ENCODE measurements around the gene PLAC1. TPM values are rescaled to one million over a fixed set of nuclear protein-coding genes. Genes with fewer than 3 reads are reported as not detected.

PLAC1 gene
- total RNA-seq, 4 donors from 2014 or later = not detected

DNA sequence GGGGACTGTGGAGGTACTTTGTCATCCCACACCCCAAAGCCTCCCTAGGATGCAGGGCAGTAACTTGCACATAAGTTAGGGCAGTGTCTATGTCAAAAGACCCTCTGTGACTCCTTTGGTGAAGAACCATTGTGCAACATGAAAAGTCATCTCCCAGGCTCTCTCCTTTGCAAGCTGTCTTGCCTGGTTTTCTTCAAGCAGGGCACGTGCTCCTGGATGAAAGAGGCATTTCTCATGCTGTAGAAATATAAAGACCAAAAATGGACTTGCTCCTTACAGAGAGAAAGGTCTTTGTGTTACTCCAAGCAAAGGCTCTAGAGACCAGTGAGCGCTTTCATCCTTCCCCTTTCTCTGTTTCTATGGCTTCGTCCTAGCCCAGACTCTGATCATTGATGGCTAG lies 44.9 kb downstream of the PLAC1 start:
- Histone ChIP-seq H3K9me3 (no peaks in the 10 kb centered on the region), H3K27ac (no peak overlapping the region), H3K4me1 (no peaks in the 10 kb centered on the region), H3K36me3 (no peaks in the 10 kb centered on the region), H3K4me3 (no peak overlapping the region), H3K27me3 (no peaks in the 10 kb centered on the region)
- 66% methylated on average over 3 of the region's 3 CpGs for WGBS
- TF ChIP-seq POLR2A (IDR thresholded peaks at IDR 0.05) = no peak
- TF ChIP-seq EP300 (IDR thresholded peaks at IDR 0.05) = no peak
- TF ChIP-seq, protein P1, sequence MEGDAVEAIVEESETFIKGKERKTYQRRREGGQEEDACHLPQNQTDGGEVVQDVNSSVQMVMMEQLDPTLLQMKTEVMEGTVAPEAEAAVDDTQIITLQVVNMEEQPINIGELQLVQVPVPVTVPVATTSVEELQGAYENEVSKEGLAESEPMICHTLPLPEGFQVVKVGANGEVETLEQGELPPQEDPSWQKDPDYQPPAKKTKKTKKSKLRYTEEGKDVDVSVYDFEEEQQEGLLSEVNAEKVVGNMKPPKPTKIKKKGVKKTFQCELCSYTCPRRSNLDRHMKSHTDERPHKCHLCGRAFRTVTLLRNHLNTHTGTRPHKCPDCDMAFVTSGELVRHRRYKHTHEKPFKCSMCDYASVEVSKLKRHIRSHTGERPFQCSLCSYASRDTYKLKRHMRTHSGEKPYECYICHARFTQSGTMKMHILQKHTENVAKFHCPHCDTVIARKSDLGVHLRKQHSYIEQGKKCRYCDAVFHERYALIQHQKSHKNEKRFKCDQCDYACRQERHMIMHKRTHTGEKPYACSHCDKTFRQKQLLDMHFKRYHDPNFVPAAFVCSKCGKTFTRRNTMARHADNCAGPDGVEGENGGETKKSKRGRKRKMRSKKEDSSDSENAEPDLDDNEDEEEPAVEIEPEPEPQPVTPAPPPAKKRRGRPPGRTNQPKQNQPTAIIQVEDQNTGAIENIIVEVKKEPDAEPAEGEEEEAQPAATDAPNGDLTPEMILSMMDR (IDR thresholded peaks at IDR 0.05) = no peak
- DNase-seq (ENCODE audit: low spot score in 2 of 2) = no peak

DNA sequence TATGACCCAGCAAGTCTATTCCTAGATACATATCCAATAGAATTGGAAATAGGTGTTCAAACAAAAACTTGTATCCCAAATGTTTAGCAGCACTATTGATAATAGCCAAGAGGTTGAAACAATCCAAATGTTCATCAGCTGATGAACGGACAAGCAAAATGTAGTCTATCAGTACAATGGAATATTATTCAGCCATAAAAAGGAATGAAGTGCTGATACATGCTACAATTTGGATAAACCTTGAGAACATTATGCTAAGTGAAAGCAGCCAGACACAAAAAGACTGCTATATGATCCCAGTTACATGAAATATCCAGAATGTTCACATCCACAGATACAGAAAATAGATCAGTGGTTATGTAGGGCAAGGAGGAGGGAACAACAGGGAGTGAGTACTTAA lies 50.1 kb downstream of the PLAC1 start:
- no peaks in the 10 kb centered on the region for H3K9me3 ChIP-seq
- H3K27me3 ChIP-seq = no peaks in the 10 kb centered on the region
- DNase-seq (ENCODE audit: low spot score in 2 of 2) = no peak
- H3K27ac ChIP-seq = no peak overlapping the region
- WGBS = 74% methylated on average over 1 of the region's 1 CpG
- H3K4me3 ChIP-seq = no peak overlapping the region
- TF ChIP-seq, protein P1 (IDR thresholded peaks at IDR 0.05) = no peak
- no peak for TF ChIP-seq EP300 (IDR thresholded peaks at IDR 0.05)
- TF ChIP-seq POLR2AphosphoS5 (IDR thresholded peaks at IDR 0.05) = no peak
- TF ChIP-seq POLR2A (IDR thresholded peaks at IDR 0.05) = no peak
- no peaks in the 10 kb centered on the region for H3K36me3 ChIP-seq
- H3K4me1 ChIP-seq = peaks cover 5% of the 10 kb centered on the region

DNA sequence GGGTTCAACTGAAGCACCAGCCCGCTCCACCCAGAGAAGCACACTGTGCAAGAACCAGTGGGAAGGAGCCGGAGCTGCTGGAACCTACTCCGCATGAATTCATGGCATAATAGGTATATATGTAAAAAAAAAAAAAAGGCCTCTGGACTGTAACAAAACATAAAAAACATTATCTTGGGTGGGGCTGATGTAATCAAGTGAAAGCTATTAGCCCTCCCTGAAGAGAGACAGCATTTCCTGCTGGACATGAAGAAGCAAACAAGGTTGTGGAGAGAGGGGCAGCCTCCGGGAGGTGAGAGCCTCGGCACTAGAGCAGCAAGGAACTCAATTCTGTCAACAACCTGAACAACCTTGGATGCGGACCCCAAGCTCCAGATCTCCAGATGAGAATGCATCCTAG lies 50.7 kb downstream of the PLAC1 start:
- Histone ChIP-seq H3K9me3 (no peaks in the 10 kb centered on the region), H3K4me1 (peaks cover 5% of the 10 kb centered on the region), H3K36me3 (no peaks in the 10 kb centered on the region), H3K27me3 (no peaks in the 10 kb centered on the region), H3K27ac (no peak overlapping the region), H3K4me3 (no peak overlapping the region)
- TF ChIP-seq EP300 (IDR thresholded peaks at IDR 0.05) (no peak), POLR2A (IDR thresholded peaks at IDR 0.05) (no peak), POLR2AphosphoS5 (IDR thresholded peaks at IDR 0.05) (no peak)
- TF ChIP-seq, protein P1 (IDR thresholded peaks at IDR 0.05) = no peak
- WGBS = 87% methylated on average over 6 of the region's 6 CpGs
- no peak for DNase-seq (ENCODE audit: low spot score in 2 of 2)

GRCh38 chrX:134604701-134605311 lies 53.5 kb downstream of the PLAC1 start:
- Histone ChIP-seq H3K4me1 (peaks cover 5% of the 10 kb centered on the region), H3K4me3 (no peak overlapping the region), H3K27me3 (no peaks in the 10 kb centered on the region), H3K9me3 (no peaks in the 10 kb centered on the region), H3K36me3 (no peaks in the 10 kb centered on the region), H3K27ac (no peak overlapping the region)
- DNase-seq (ENCODE audit: low spot score in 2 of 2) = no peak
- TF ChIP-seq EP300 (IDR thresholded peaks at IDR 0.05) (no peak), POLR2A (IDR thresholded peaks at IDR 0.05) (no peak), POLR2AphosphoS5 (IDR thresholded peaks at IDR 0.05) (no peak)
- TF ChIP-seq, protein P1 (IDR thresholded peaks at IDR 0.05) = no peak
- WGBS = 33% methylated on average over 4 of the region's 4 CpGs

- DNase-seq (ENCODE audit: low spot score in 2 of 2) = no peak
- 63% methylated on average over 3 of the region's 3 CpGs for WGBS
- Histone ChIP-seq H3K27ac (no peak overlapping the region), H3K4me1 (peaks cover 5% of the 10 kb centered on the region), H3K27me3 (no peaks in the 10 kb centered on the region), H3K4me3 (no peak overlapping the region), H3K36me3 (no peaks in the 10 kb centered on the region), H3K9me3 (no peaks in the 10 kb centered on the region)
- TF ChIP-seq EP300 (IDR thresholded peaks at IDR 0.05) (no peak), POLR2AphosphoS5 (IDR thresholded peaks at IDR 0.05) (peak in 1 of 3 donors; percentile 22)
- TF ChIP-seq, protein P1 (IDR thresholded peaks at IDR 0.05) = peak in 1 of 2 donors; percentile 14
These were observed 54.2 kb downstream of the PLAC1 start for GRCh38 chrX:134603806-134604700.
